Measurements from ENCODE around the gene UBE2D2. TPM values are rescaled to one million over a fixed set of nuclear protein-coding genes. Genes with fewer than 3 reads are reported as not detected.

The UBE2D2 gene
- total and polyA plus RNA-seq, 2 of the 13 experiments (the other 11 are each of a cell fraction or from before 2014, with no cell fraction given) = 79.1 to 109 TPM

DNA sequence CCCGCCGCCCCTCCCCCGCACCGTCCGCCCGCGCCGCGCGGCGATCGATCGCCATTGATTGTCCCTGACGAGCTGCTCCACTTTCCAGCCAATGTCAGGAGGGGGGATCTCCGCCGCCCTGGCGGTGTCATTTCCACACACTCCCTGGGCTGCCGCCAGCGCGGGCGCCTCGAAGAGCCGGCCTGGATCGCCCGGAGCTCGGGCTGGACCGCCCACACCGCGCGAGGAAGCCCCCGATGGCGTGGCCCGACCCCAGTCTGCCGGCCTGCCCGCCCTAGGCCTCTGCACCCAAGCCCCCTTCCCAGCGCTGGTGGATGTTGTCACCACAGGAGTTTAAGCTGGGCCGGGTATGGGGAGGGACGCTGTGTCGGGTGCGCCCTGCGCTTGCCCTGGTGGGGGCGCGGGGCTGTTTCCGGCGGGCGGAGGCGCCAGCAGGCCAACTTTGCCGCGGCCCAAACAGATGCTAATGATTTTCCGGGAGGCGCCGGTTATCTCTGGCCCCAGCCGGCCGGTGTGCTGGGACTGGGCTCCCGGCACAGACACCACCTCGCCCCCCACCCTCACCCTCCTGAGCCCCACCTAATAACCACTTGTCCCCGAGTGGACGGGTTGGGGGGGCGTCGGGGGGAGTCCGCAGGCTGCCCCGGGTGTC is 76.4 kb downstream of the UBE2D2 start (continued):
- TF ChIP-seq, protein P1, sequence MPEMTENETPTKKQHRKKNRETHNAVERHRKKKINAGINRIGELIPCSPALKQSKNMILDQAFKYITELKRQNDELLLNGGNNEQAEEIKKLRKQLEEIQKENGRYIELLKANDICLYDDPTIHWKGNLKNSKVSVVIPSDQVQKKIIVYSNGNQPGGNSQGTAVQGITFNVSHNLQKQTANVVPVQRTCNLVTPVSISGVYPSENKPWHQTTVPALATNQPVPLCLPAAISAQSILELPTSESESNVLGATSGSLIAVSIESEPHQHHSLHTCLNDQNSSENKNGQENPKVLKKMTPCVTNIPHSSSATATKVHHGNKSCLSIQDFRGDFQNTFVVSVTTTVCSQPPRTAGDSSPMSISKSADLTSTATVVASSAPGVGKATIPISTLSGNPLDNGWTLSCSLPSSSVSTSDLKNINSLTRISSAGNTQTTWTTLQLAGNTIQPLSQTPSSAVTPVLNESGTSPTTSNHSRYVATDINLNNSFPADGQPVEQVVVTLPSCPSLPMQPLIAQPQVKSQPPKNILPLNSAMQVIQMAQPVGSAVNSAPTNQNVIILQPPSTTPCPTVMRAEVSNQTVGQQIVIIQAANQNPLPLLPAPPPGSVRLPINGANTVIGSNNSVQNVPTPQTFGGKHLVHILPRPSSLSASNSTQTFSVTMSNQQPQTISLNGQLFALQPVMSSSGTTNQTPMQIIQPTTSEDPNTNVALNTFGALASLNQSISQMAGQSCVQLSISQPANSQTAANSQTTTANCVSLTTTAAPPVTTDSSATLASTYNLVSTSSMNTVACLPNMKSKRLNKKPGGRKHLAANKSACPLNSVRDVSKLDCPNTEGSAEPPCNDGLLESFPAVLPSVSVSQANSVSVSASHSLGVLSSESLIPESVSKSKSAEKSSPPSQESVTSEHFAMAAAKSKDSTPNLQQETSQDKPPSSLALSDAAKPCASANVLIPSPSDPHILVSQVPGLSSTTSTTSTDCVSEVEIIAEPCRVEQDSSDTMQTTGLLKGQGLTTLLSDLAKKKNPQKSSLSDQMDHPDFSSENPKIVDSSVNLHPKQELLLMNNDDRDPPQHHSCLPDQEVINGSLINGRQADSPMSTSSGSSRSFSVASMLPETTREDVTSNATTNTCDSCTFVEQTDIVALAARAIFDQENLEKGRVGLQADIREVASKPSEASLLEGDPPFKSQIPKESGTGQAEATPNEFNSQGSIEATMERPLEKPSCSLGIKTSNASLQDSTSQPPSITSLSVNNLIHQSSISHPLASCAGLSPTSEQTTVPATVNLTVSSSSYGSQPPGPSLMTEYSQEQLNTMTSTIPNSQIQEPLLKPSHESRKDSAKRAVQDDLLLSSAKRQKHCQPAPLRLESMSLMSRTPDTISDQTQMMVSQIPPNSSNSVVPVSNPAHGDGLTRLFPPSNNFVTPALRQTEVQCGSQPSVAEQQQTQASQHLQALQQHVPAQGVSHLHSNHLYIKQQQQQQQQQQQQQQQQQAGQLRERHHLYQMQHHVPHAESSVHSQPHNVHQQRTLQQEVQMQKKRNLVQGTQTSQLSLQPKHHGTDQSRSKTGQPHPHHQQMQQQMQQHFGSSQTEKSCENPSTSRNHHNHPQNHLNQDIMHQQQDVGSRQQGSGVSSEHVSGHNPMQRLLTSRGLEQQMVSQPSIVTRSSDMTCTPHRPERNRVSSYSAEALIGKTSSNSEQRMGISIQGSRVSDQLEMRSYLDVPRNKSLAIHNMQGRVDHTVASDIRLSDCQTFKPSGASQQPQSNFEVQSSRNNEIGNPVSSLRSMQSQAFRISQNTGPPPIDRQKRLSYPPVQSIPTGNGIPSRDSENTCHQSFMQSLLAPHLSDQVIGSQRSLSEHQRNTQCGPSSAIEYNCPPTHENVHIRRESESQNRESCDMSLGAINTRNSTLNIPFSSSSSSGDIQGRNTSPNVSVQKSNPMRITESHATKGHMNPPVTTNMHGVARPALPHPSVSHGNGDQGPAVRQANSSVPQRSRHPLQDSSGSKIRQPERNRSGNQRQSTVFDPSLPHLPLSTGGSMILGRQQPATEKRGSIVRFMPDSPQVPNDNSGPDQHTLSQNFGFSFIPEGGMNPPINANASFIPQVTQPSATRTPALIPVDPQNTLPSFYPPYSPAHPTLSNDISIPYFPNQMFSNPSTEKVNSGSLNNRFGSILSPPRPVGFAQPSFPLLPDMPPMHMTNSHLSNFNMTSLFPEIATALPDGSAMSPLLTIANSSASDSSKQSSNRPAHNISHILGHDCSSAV (CRISPR knock-in tag; IDR thresholded peaks at IDR 0.05; ENCODE audit: borderline replicate concordance) = no peak
- TF ChIP-seq REXO4 (CRISPR knock-in tag; IDR thresholded peaks at IDR 0.05; ENCODE audit: borderline replicate concordance) = no peak
- peak; percentile 72; the same call in 1 of the 2 replicates for TF ChIP-seq ZNF761 (CRISPR knock-in tag; conservative IDR thresholded peaks at IDR 0.05)
- TF ChIP-seq HIVEP1 (CRISPR knock-in tag; IDR thresholded peaks at IDR 0.05) = peak; percentile 48; the same call in 1 of the 2 replicates
- peak; percentile 30 for TF ChIP-seq XRCC5 (optimal IDR thresholded peaks at IDR 0.05; ENCODE audit: low read length)
- TF ChIP-seq REPIN1 (CRISPR knock-in tag; IDR thresholded peaks at IDR 0.05; ENCODE audit: borderline replicate concordance, low read depth) = peak; percentile 81
- peak; percentile 81 for TF ChIP-seq HOXA3 (CRISPR knock-in tag; IDR thresholded peaks at IDR 0.05)
- TF ChIP-seq ZNF383 (CRISPR knock-in tag; IDR thresholded peaks at IDR 0.05; ENCODE audit: borderline replicate concordance) = no peak
- TF ChIP-seq YEATS2 (CRISPR knock-in tag; IDR thresholded peaks at IDR 0.05; ENCODE audit: borderline replicate concordance) = peak; percentile 37; the same call in 1 of the 2 replicates
- no peak for TF ChIP-seq ZNF552 (CRISPR knock-in tag; IDR thresholded peaks at IDR 0.05; ENCODE audit: borderline replicate concordance)
- TF ChIP-seq NR2C2 (CRISPR knock-in tag; IDR thresholded peaks at IDR 0.05; ENCODE audit: borderline replicate concordance) = peak; percentile 85
- TF ChIP-seq RARG (CRISPR knock-in tag; IDR thresholded peaks at IDR 0.05; ENCODE audit: low read depth) = no peak
- TF ChIP-seq, protein P2, sequence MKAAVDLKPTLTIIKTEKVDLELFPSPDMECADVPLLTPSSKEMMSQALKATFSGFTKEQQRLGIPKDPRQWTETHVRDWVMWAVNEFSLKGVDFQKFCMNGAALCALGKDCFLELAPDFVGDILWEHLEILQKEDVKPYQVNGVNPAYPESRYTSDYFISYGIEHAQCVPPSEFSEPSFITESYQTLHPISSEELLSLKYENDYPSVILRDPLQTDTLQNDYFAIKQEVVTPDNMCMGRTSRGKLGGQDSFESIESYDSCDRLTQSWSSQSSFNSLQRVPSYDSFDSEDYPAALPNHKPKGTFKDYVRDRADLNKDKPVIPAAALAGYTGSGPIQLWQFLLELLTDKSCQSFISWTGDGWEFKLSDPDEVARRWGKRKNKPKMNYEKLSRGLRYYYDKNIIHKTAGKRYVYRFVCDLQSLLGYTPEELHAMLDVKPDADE (CRISPR knock-in tag; IDR thresholded peaks at IDR 0.05) = no peak
- TF ChIP-seq, protein P3, sequence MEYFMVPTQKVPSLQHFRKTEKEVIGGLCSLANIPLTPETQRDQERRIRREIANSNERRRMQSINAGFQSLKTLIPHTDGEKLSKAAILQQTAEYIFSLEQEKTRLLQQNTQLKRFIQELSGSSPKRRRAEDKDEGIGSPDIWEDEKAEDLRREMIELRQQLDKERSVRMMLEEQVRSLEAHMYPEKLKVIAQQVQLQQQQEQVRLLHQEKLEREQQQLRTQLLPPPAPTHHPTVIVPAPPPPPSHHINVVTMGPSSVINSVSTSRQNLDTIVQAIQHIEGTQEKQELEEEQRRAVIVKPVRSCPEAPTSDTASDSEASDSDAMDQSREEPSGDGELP (IDR thresholded peaks at IDR 0.05; ENCODE audit: borderline replicate concordance, low read depth) = no peak
- peak; percentile 72; the same call in 1 of the 2 replicates for TF ChIP-seq HNRNPUL1 (IDR thresholded peaks at IDR 0.05; ENCODE audit: low read depth, low read length)
- TF ChIP-seq ATM (IDR thresholded peaks at IDR 0.05; ENCODE audit: borderline replicate concordance) = no peak
- TF ChIP-seq TBL1XR1 (IDR thresholded peaks at IDR 0.05; ENCODE audit: borderline replicate concordance, low read length, partially characterized antibody) = no peak
- peak; percentile 65 for TF ChIP-seq ARNT2 (CRISPR knock-in tag; IDR thresholded peaks at IDR 0.05; ENCODE audit: low read depth)
- no peak for TF ChIP-seq IKZF4 (CRISPR knock-in tag; IDR thresholded peaks at IDR 0.05; ENCODE audit: borderline replicate concordance, low read depth, not compliant biosample characterization)
